GM12874 (cell line): ENCODE measurements around the gene OPTN.

ENCODE experiments used
- TF ChIP-seq, protein P1 (sequence below): IDR thresholded peaks from 2 replicates; pipeline ENCODE4 v1.5.1; 2011; ENCODE audit warnings: low read depth, mild to moderate bottlenecking, control low read depth, low read length, moderate library complexity; ENCODE audit not compliant: insufficient read depth

OPTN gene

DNA sequence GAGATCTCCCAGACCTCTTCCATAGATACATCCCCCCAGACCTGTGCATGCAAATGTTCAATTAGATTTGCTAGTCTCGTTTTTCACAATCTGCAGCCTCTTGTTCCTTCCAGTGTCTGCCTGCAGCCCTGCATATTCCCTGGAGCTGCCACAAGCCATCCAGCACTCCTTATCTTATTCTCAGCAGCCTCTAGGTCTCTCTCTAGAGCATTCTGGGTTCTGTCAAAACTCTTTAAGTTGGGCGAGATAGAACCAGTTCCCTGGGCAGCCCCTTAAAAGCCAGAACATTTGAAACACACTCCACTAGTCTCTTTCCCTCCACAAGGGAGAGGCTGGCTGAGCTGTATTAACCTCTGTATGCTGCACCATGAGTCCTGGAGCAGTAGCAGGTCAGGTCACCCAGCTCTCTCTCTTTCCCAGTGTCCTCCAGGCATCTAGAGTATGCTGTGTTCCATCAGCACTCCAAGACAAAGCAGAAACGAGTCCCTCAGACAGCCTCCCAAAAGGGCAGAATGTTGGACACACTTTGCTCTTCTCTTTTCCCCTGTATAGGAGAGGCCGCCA lies 40.7 kb downstream of the OPTN start:
- TF ChIP-seq, protein P1, sequence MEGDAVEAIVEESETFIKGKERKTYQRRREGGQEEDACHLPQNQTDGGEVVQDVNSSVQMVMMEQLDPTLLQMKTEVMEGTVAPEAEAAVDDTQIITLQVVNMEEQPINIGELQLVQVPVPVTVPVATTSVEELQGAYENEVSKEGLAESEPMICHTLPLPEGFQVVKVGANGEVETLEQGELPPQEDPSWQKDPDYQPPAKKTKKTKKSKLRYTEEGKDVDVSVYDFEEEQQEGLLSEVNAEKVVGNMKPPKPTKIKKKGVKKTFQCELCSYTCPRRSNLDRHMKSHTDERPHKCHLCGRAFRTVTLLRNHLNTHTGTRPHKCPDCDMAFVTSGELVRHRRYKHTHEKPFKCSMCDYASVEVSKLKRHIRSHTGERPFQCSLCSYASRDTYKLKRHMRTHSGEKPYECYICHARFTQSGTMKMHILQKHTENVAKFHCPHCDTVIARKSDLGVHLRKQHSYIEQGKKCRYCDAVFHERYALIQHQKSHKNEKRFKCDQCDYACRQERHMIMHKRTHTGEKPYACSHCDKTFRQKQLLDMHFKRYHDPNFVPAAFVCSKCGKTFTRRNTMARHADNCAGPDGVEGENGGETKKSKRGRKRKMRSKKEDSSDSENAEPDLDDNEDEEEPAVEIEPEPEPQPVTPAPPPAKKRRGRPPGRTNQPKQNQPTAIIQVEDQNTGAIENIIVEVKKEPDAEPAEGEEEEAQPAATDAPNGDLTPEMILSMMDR = no peak

DNA sequence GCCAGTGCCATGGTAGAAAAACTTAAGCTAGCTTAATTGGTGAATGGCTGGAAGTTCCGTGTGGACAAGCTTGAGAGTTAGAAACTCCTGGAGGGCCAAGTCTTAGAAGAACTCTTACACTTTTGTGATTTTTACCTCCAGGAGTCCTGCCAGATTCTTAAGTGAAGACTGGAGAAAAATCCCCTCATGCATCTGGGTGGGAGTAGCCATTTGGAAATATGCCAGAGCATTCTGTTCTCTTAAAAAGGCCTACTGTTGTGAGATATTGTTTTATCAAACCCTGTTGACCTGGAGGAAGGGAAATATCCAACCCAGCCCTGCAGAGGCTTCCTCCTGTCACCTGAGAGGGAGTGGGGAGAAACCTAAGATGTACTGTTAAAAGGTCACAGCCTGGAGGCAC lies 43.8 kb downstream of the OPTN start:
- TF ChIP-seq, protein P1 = no peak

DNA sequence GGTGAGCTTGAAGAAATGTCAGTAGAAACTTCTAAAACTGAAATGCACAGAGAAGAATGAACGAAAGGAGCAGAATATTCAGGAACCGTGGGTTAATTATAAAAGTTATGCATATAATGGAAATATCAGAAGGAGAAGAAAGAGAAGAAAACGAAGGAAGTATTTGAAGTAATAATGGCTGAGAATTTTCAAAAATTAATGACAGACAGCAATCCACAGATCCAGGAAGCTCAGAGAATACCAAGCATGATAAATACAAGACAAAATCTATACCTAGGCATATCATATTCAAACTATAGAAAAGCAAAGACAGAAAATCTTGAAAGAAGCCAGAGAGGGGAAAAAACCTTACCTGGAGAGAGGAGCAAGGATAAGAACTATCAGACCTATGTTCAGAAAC lies 44.9 kb downstream of the OPTN start:
- TF ChIP-seq, protein P1 = no peak

DNA sequence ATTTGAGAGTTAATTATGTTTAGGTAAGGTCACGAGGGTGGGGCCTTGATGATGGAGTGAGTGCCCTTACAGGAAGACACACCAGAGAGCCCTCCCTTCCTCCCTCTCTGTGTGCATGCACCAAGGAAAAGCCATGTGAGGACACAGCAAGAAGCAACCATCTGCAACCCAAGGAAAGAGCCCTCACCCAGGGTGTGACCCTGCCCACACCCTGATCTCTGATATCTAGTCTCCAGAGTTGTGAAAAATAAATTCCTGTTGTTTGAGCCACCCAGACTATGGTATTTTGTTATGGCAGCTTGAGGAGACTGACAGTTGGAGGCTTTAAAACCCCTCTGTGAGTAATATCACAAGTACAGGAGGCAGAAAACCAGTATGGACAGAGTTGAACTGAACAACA lies 46.4 kb downstream of the OPTN start:
- TF ChIP-seq, protein P1 = no peak

DNA sequence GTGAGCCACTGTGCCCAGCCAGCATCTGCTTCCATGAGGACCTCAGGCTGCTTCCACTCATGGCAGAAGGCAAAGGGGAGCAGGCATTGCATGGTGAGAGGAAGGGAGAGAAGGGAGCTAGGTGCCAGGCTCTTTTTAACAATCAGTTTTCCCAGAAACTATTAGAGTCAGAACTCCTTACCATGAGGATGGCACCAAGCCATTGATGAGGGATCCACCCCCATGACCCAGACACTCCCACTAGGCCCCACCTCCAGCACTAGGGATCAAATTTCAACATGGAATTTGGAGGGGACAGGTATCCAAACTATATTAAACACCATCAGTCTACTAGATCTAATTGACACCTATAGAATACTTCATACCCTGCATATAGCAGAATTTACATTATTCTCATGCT lies 47.2 kb downstream of the OPTN start:
- TF ChIP-seq, protein P1 = no peak

DNA sequence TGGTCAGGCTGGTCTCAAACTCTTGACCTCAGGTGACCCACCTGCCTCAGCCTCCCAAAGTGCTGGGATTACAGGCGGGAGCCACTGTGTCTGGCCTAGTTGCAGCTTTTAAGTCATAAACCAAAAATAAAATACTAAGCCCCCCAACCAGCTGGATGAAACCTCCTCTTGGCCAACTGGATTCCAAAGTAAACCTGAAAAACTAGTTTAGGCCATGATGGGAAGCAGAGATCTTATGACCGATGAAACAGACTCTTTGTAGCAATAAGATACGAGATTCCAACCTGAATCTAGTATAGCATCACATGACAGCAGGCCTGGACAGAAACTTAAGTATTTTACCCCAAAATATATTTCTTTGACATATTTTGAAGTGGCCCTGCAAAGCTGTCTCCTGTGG lies 52.3 kb downstream of the OPTN start:
- TF ChIP-seq, protein P1 = no peak

DNA sequence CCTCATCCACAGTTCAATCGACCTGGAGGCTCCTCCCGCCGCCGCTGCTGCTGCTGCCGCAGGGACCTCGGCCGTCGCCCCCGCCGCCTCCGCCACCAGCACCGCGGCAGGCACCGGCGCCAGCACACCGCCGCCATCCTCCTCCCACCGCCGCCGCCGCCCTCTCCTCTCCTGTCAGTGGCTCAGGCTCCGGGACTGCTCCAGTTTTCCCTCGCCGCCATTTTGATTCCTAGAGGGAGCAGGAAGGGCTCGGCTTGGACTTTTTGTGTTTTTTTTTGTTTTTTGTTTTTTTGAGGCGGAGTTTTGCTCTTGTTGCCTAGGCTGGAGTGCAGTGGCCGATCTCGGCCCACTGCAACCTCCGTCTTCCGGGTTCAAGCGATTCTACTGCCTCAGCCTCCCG lies 58.4 kb downstream of the OPTN start:
- TF ChIP-seq, protein P1 = no peak
